ENCODE data around the gene RCSD1.
A peak's percentile ranks its signal among the peaks of the same experiment; 100 is the strongest.
"Not testable (repeated sequence)": the region's sequence is repeated elsewhere in the genome, so short reads cannot be mapped to it uniquely, and the experiment has no call there.

RCSD1 gene

DNA sequence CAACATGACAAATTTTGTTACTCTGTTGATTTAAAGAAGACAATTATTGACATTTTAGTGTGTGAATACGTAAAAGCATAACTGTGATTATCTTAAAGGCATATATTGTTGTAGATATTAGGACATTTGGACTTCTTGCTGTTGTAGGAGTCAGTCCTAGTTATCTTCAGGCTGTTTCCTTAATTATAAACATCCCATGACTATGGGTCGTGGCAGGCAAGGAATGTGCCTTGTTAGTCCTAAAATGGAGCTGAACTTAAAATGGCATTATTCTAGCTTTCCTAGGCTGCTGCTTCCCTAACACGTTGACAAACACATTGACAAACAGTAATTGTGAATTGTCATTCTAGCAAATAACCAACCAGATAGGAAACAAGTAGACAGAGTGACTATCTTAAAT lies 87.3 kb downstream of the RCSD1 start:
- H3K9me3 ChIP-seq (ENCODE audit: control insufficient read depth, low read length) = no peaks in the 10 kb centered on the region
- H3K4me1 ChIP-seq (ENCODE audit: control insufficient read depth, insufficient read depth, low read length, poor library complexity, severe bottlenecking) = peaks cover 46% of the 10 kb centered on the region
- WGBS, 2 experiments (ENCODE audit: insufficient coverage in 2 of 2) = 75 to 94% methylated on average over 1 to 2 of the region's 3 CpGs
- peak overlapping the region; percentile 94 for H3K27ac ChIP-seq (ENCODE audit: low read depth, low read length, severe bottlenecking)
- H3K36me3 ChIP-seq (ENCODE audit: control insufficient read depth, insufficient read depth, low read length) = no peaks in the 10 kb centered on the region
- H3K4me3 ChIP-seq (ENCODE audit: extremely low read depth, insufficient read depth, low read length, poor library complexity, severe bottlenecking) = no peak overlapping the region

GRCh38 chr1:167718914-167719691 lies 89.1 kb downstream of the RCSD1 start:
- Histone ChIP-seq H3K4me1 (ENCODE audit: control insufficient read depth, insufficient read depth, low read length, poor library complexity, severe bottlenecking) (peaks cover 50% of the 10 kb centered on the region), H3K27ac (ENCODE audit: low read depth, low read length, severe bottlenecking) (peak overlapping the region; percentile 94), H3K36me3 (ENCODE audit: control insufficient read depth, insufficient read depth, low read length) (peaks cover 3% of the 10 kb centered on the region), H3K9me3 (ENCODE audit: control insufficient read depth, low read length) (no peaks in the 10 kb centered on the region), H3K4me3 (ENCODE audit: extremely low read depth, insufficient read depth, low read length, poor library complexity, severe bottlenecking) (no peak overlapping the region)
- WGBS, 2 experiments (ENCODE audit: insufficient coverage in 2 of 2) = 47 to 66% methylated on average over 5 to 6 of the region's 7 CpGs

GRCh38 chr1:167719715-167720421 lies 89.8 kb downstream of the RCSD1 start:
- Histone ChIP-seq H3K27ac (ENCODE audit: low read depth, low read length, severe bottlenecking) (peak overlapping the region; percentile 94), H3K4me1 (ENCODE audit: control insufficient read depth, insufficient read depth, low read length, poor library complexity, severe bottlenecking) (peaks cover 55% of the 10 kb centered on the region), H3K36me3 (ENCODE audit: control insufficient read depth, insufficient read depth, low read length) (peaks cover 11% of the 10 kb centered on the region)
- not testable (repeated sequence) for H3K9me3 ChIP-seq (ENCODE audit: control insufficient read depth, low read length); H3K4me3 ChIP-seq (ENCODE audit: extremely low read depth, insufficient read depth, low read length, poor library complexity, severe bottlenecking)
- 92% methylated on average over 20 to 24 of the region's 25 CpGs for WGBS, 2 experiments (ENCODE audit: insufficient coverage in 2 of 2)

- H3K4me1 ChIP-seq (ENCODE audit: control insufficient read depth, insufficient read depth, low read length, poor library complexity, severe bottlenecking) = peaks cover 58% of the 10 kb centered on the region
- H3K27ac ChIP-seq (ENCODE audit: low read depth, low read length, severe bottlenecking) = peak overlapping the region; percentile 64
- WGBS, 2 experiments (ENCODE audit: insufficient coverage in 2 of 2) = 38 to 51% methylated on average over 10 of the region's 13 CpGs
- H3K4me3 ChIP-seq (ENCODE audit: extremely low read depth, insufficient read depth, low read length, poor library complexity, severe bottlenecking) = peak overlapping the region; percentile 97
- H3K9me3 ChIP-seq (ENCODE audit: control insufficient read depth, low read length) = no peaks in the 10 kb centered on the region
- peaks cover 20% of the 10 kb centered on the region for H3K36me3 ChIP-seq (ENCODE audit: control insufficient read depth, insufficient read depth, low read length)
Observed at GRCh38 chr1:167720965-167721616, 91.1 kb downstream of the RCSD1 start.

GRCh38 chr1:167721617-167722151 lies 91.7 kb downstream of the RCSD1 start, which contains the start of gene MPZL1:
MPZL1 (plus strand) TSS chr1:167721982; CDS start chr1:167722152, 170 bp downstream.
- Histone ChIP-seq H3K9me3 (ENCODE audit: control insufficient read depth, low read length) (no peaks in the 10 kb centered on the region), H3K36me3 (ENCODE audit: control insufficient read depth, insufficient read depth, low read length) (peaks cover 24% of the 10 kb centered on the region), H3K4me1 (ENCODE audit: control insufficient read depth, insufficient read depth, low read length, poor library complexity, severe bottlenecking) (peaks cover 57% of the 10 kb centered on the region), H3K27ac (ENCODE audit: low read depth, low read length, severe bottlenecking) (peak within 1 kb of the TSS; percentile 68), H3K4me3 (ENCODE audit: extremely low read depth, insufficient read depth, low read length, poor library complexity, severe bottlenecking) (peak within 1 kb of the TSS; percentile 97)
- WGBS, 2 experiments (ENCODE audit: insufficient coverage in 2 of 2) = 1% methylated on average over 43 to 51 of the region's 52 CpGs

DNA sequence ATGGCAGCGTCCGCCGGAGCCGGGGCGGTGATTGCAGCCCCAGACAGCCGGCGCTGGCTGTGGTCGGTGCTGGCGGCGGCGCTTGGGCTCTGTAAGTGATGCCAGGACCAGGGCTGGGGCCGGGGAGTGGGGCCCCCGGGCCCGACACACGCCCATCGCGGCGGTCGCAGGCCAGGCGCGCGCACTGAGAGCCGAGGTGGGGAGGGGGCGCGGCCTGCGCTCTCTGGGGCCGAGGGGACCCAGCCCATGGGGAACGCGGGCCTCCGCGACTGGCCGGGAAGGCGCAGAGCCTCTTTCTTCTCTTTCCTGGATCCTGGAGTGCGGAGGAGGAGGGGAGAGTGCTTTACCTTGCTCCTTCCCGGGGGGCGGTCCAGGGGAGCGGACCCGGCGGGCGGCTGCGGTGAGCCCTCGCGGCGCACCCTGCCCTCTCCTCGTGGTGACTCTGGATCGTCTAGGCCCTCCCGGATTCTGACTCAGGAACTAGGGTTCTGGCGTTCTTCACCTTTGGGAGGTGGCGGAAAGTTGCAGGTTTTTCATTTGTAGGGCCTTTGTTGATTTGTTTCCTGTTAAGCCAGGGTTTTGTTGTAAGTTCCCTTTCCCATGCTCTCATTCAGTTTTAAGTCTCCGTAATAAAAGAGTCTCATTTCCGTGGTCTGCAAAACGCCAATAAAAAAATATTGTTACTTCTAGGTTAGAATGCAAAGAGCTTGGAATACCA lies 92.3 kb downstream of the RCSD1 start:
- peaks cover 52% of the 10 kb centered on the region for H3K4me1 ChIP-seq (ENCODE audit: control insufficient read depth, insufficient read depth, low read length, poor library complexity, severe bottlenecking)
- WGBS, 2 experiments (ENCODE audit: insufficient coverage in 2 of 2) = 0% methylated on average over 24 to 31 of the region's 52 CpGs
- no peaks in the 10 kb centered on the region for H3K9me3 ChIP-seq (ENCODE audit: control insufficient read depth, low read length)
- H3K36me3 ChIP-seq (ENCODE audit: control insufficient read depth, insufficient read depth, low read length) = peaks cover 29% of the 10 kb centered on the region
- peak overlapping the region; percentile 68 for H3K27ac ChIP-seq (ENCODE audit: low read depth, low read length, severe bottlenecking)
- peak overlapping the region; percentile 97 for H3K4me3 ChIP-seq (ENCODE audit: extremely low read depth, insufficient read depth, low read length, poor library complexity, severe bottlenecking)

DNA sequence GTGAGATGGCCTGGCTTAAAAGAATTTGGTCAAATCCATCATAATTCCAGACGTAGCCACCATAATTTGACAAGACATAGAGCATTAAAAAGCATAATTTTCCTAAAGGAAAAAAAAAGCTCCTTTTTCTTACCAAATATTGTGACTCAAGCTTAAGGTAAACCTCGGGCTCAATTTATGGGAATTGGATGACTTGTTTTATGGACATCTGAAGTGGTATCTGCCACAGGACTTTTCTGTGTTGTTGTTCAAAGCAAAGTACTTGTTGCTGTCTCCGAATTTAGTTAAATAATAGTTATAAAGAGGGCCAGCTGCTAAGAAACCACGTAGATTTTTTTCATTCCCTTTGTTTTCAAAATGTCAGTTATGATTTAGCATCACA lies 92.8 kb downstream of the RCSD1 start:
- H3K27ac ChIP-seq (ENCODE audit: low read depth, low read length, severe bottlenecking) = peak overlapping the region; percentile 68
- H3K4me3 ChIP-seq (ENCODE audit: extremely low read depth, insufficient read depth, low read length, poor library complexity, severe bottlenecking) = peak overlapping the region; percentile 97
- 17 to 40% methylated on average over 1 of the region's 4 CpGs for WGBS, 2 experiments (ENCODE audit: insufficient coverage in 2 of 2)
- peaks cover 34% of the 10 kb centered on the region for H3K36me3 ChIP-seq (ENCODE audit: control insufficient read depth, insufficient read depth, low read length)
- peaks cover 47% of the 10 kb centered on the region for H3K4me1 ChIP-seq (ENCODE audit: control insufficient read depth, insufficient read depth, low read length, poor library complexity, severe bottlenecking)
- H3K9me3 ChIP-seq (ENCODE audit: control insufficient read depth, low read length) = no peaks in the 10 kb centered on the region

DNA sequence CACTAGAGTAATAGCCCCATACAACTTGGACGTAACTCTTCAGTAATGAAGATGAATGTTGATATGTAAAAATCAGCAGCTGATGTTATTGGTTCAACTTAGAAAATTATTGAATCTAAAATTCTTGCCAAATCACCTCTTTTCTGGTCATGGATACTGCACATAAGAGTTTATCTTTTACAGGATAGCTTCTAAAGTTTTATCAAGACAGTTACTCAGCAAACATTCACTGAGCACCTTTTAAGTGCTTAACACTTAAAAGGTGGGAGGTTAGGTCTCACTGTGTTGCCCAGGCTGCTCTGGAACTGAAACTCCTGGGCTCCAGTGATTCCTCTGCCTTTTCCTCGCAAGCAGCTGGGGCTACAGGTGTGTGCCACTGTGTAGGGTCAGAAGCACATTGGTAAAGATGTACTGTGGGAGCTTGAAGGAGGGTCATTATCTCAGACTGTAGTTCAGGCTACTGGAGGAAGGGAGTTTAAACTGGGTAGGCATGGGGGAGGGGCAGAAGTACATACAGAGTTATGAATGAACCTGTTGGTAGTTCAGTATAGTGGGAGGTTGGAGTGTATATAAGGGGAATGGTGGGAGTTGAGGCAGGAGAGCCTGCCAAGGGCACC lies 93.8 kb downstream of the RCSD1 start:
- H3K27ac ChIP-seq (ENCODE audit: low read depth, low read length, severe bottlenecking) = no peak overlapping the region
- H3K36me3 ChIP-seq (ENCODE audit: control insufficient read depth, insufficient read depth, low read length) = peaks cover 37% of the 10 kb centered on the region
- peaks cover 37% of the 10 kb centered on the region for H3K4me1 ChIP-seq (ENCODE audit: control insufficient read depth, insufficient read depth, low read length, poor library complexity, severe bottlenecking)
- WGBS, 2 experiments (ENCODE audit: insufficient coverage in 2 of 2) = 90% methylated on average over 1 of the region's 2 CpGs; no CpG with 5 or more reads in 1 of the 2 experiments
- H3K4me3 ChIP-seq (ENCODE audit: extremely low read depth, insufficient read depth, low read length, poor library complexity, severe bottlenecking) = peak overlapping the region; percentile 97
- no peaks in the 10 kb centered on the region for H3K9me3 ChIP-seq (ENCODE audit: control insufficient read depth, low read length)

DNA sequence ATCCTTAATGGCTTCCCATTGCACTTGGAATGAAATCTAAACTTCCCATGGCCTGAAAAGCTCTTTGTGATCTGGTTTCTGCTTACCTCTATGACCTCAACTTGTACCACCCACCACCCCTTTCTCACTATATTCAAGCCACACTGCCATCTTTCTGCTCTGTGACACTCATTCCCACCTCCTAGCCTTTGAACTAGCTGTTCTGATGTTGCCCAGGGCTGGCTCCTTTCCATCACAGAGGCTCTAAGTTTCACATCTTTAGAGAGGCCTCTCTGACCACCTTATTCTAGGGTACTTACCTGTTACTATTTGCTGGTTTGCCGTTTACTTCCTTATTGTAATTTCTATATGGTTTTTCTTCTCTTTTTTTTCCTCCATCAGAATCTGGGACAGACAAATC lies 96.0 kb downstream of the RCSD1 start:
- H3K27ac ChIP-seq (ENCODE audit: low read depth, low read length, severe bottlenecking) = no peak overlapping the region
- H3K36me3 ChIP-seq (ENCODE audit: control insufficient read depth, insufficient read depth, low read length) = peaks cover 58% of the 10 kb centered on the region
- no CpG with 5 or more reads among the region's 1 CpG for WGBS, 2 experiments (ENCODE audit: insufficient coverage in 2 of 2)
- no peak overlapping the region for H3K4me3 ChIP-seq (ENCODE audit: extremely low read depth, insufficient read depth, low read length, poor library complexity, severe bottlenecking)
- no peaks in the 10 kb centered on the region for H3K9me3 ChIP-seq (ENCODE audit: control insufficient read depth, low read length)
- H3K4me1 ChIP-seq (ENCODE audit: control insufficient read depth, insufficient read depth, low read length, poor library complexity, severe bottlenecking) = peaks cover 16% of the 10 kb centered on the region
